ENCODE measurements around the gene COL5A3. TPM values are rescaled to one million over a fixed set of nuclear protein-coding genes. Genes with fewer than 3 reads are reported as not detected.
"Not testable (repeated sequence)": the region's sequence is repeated elsewhere in the genome, so short reads cannot be mapped to it uniquely, and the experiment has no call there.

COL5A3 gene
- total and polyA plus RNA-seq, 3 donors from 2014 or later = 5.5 to 7.6 (median 7.0) TPM

GRCh38 chr19:9932835-9933234 lies 77.5 kb downstream of the COL5A3 start:
- H3K36me3 ChIP-seq (ENCODE audit: low read depth, missing control alignments) = no peaks in the 10 kb centered on the region
- TF ChIP-seq CTCF (IDR thresholded peaks at IDR 0.05) (no peak), POLR2A (IDR thresholded peaks at IDR 0.05) (no peak)
- peaks cover 21% of the 10 kb centered on the region for H3K4me1 ChIP-seq
- 76 to 93% methylated on average over 4 of the region's 4 CpGs for WGBS, 2 donors
- no peak overlapping the region for H3K4me3 ChIP-seq
- H3K27ac ChIP-seq = no peak overlapping the region
- no peak for DNase-seq
- intact Hi-C loops (cut with DNase I; ENCODE audit: low total_unique reads) = loop anchor here (10.0 kb wide), 2 partner anchors 72 to 302 kb away; partner anchors contain the start of gene S1PR2
- no peaks in the 10 kb centered on the region for H3K9me3 ChIP-seq
- no peaks in the 10 kb centered on the region for H3K27me3 ChIP-seq

GRCh38 chr19:9931629-9932028 lies 78.7 kb downstream of the COL5A3 start:
- intact Hi-C loops (cut with DNase I; ENCODE audit: low total_unique reads) = loop anchor here (10.0 kb wide), 2 partner anchors 73 to 303 kb away; partner anchors contain the start of gene S1PR2
- Histone ChIP-seq H3K27me3 (no peaks in the 10 kb centered on the region), H3K9me3 (no peaks in the 10 kb centered on the region), H3K36me3 (ENCODE audit: low read depth, missing control alignments) (no peaks in the 10 kb centered on the region), H3K4me3 (no peak overlapping the region), H3K27ac (no peak overlapping the region), H3K4me1 (peaks cover 21% of the 10 kb centered on the region)
- DNase-seq = no peak
- no peak for TF ChIP-seq CTCF (IDR thresholded peaks at IDR 0.05)
- TF ChIP-seq POLR2A (IDR thresholded peaks at IDR 0.05) = no peak
- WGBS, 2 donors = 77 to 81% methylated on average over 1 of the region's 1 CpG

- H3K9me3 ChIP-seq = no peaks in the 10 kb centered on the region
- no peak for DNase-seq
- no peaks in the 10 kb centered on the region for H3K36me3 ChIP-seq (ENCODE audit: low read depth, missing control alignments)
- H3K4me1 ChIP-seq = no peaks in the 10 kb centered on the region
- intact Hi-C loops (cut with DNase I; ENCODE audit: low total_unique reads) = no loop called here
- no peak overlapping the region for H3K4me3 ChIP-seq
- WGBS, 2 donors = 93 to 97% methylated on average over 4 of the region's 4 CpGs
- H3K27me3 ChIP-seq = no peaks in the 10 kb centered on the region
- TF ChIP-seq POLR2A (IDR thresholded peaks at IDR 0.05) (no peak), CTCF (IDR thresholded peaks at IDR 0.05) (no peak)
- no peak overlapping the region for H3K27ac ChIP-seq
These were observed 86.9 kb downstream of the COL5A3 start for GRCh38 chr19:9923440-9923839.

GRCh38 chr19:9922782-9923379 lies 87.4 kb downstream of the COL5A3 start:
- H3K27ac ChIP-seq; H3K4me1 ChIP-seq; H3K9me3 ChIP-seq; intact Hi-C loops (cut with DNase I; ENCODE audit: low total_unique reads); H3K36me3 ChIP-seq (ENCODE audit: low read depth, missing control alignments); H3K27me3 ChIP-seq; H3K4me3 ChIP-seq; DNase-seq: not testable (repeated sequence)
- WGBS, 2 donors = 92% methylated on average over 5 of the region's 5 CpGs

GRCh38 chr19:9917321-9917720 lies 93.0 kb downstream of the COL5A3 start:
- Histone ChIP-seq H3K27ac (no peak overlapping the region), H3K27me3 (no peaks in the 10 kb centered on the region), H3K4me1 (peaks cover 4% of the 10 kb centered on the region), H3K36me3 (ENCODE audit: low read depth, missing control alignments) (no peaks in the 10 kb centered on the region), H3K9me3 (no peaks in the 10 kb centered on the region), H3K4me3 (no peak overlapping the region)
- peak; percentile 47 for DNase-seq
- intact Hi-C loops (cut with DNase I; ENCODE audit: low total_unique reads) = no loop called here
- TF ChIP-seq POLR2A (IDR thresholded peaks at IDR 0.05) (no peak), CTCF (IDR thresholded peaks at IDR 0.05) (peak in 1 of 3 experiments; percentile 16)
- 11 to 13% methylated on average over 3 of the region's 3 CpGs for WGBS, 2 donors

Data from testis (tissue), 3 donors.